ENCODE results near the gene DNPH1. TPM values are rescaled to one million over a fixed set of nuclear protein-coding genes. Genes with fewer than 3 reads are reported as not detected.

The DNPH1 gene
- total and polyA plus RNA-seq, 9 of the 15 experiments (the other 6 are each of a cell fraction or from before 2014, with no cell fraction given) = 7.3 to 300 (median 68.7) TPM

DNA sequence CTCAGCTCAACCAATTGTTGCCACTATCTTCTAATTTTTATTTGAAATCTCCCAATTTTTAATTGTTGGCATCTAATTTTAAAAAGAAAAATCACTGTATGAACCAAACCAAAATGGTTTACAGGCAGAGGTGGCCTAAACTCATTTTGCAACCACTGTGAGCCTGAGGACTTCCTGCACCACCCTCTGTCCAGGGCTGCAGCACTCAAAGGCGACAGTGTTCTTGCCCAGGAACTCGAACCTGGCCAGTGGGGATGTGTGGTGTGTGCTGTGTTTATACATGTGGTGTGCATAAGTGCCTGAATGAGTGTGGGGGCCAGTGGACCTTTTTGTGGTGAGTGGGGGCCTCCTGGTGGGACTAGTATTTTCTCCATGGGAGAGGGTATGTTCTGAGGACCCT lies 44.4 kb upstream of the DNPH1 start:
- H3K9ac ChIP-seq (ENCODE audit: insufficient read depth in 1 of 2, low read depth in 2 of 2, low read length in 2 of 2) = no peak overlapping the region
- H3K9me3 ChIP-seq (replicated peaks; ENCODE audit: control insufficient read depth, insufficient read depth, low read depth, low read length) = no peaks in the 10 kb centered on the region
- peaks cover 10 to 40% of the 10 kb centered on the region in 2 experiments for H3K4me1 ChIP-seq (replicated peaks in 1 of 2; ENCODE audit: control insufficient read depth in 2 of 2, insufficient read depth in 2 of 2, low read length in 2 of 2)
- H3K4me2 ChIP-seq (ENCODE audit: insufficient read depth, low read length) = no peak overlapping the region
- in situ Hi-C loops (cut with MboI) (loop anchor here (5.0 kb wide), 1 partner anchor 59 kb away; no protein-coding TSS in a partner anchor), intact Hi-C loops (cut with micrococcal nuclease) (no loop called here)
- no peaks in the 10 kb centered on the region for H3K79me2 ChIP-seq (ENCODE audit: control insufficient read depth, insufficient read depth, low read length)
- peaks cover 25 to 60% of the 10 kb centered on the region in 2 experiments for H3K27me3 ChIP-seq (ENCODE audit: control insufficient read depth in 2 of 2, insufficient read depth in 2 of 2, low read length in 2 of 2)
- DNase-seq (ENCODE audit: extremely low read depth in 1 of 4, low spot score in 3 of 4) (no peak), FAIRE-seq (no peak), ATAC-seq (no peak)
- TF ChIP-seq ZNF699 (CRISPR knock-in tag; IDR thresholded peaks at IDR 0.05; ENCODE audit: insufficient replicate concordance) (no peak), ZNF197 (CRISPR knock-in tag; IDR thresholded peaks at IDR 0.05; ENCODE audit: low read depth) (no peak), PRMT5 (CRISPR knock-in tag; IDR thresholded peaks at IDR 0.05) (no peak), MTA2 (IDR thresholded peaks at IDR 0.05; ENCODE audit: low read depth) (no peak), KDM1A (IDR thresholded peaks at IDR 0.05) (no peak), TRIM28 (IDR thresholded peaks at IDR 0.05) (no peak), E2F6 (IDR thresholded peaks at IDR 0.05; ENCODE audit: borderline replicate concordance in 1 of 2, extremely low read depth in 1 of 2, insufficient read depth in 1 of 2, insufficient read length in 1 of 2, low read depth in 1 of 2, low read length in 1 of 2, poor library complexity in 1 of 2, severe bottlenecking in 1 of 2) (no peak), EWSR1 (IDR thresholded peaks at IDR 0.05; ENCODE audit: borderline replicate concordance, low read depth, partially characterized antibody) (no peak), SAFB2 (IDR thresholded peaks at IDR 0.05; ENCODE audit: borderline replicate concordance, low read depth, low read length, severe bottlenecking) (no peak), MLX (CRISPR knock-in tag; conservative IDR thresholded peaks at IDR 0.05) (no peak)
- TF ChIP-seq, protein P1, sequence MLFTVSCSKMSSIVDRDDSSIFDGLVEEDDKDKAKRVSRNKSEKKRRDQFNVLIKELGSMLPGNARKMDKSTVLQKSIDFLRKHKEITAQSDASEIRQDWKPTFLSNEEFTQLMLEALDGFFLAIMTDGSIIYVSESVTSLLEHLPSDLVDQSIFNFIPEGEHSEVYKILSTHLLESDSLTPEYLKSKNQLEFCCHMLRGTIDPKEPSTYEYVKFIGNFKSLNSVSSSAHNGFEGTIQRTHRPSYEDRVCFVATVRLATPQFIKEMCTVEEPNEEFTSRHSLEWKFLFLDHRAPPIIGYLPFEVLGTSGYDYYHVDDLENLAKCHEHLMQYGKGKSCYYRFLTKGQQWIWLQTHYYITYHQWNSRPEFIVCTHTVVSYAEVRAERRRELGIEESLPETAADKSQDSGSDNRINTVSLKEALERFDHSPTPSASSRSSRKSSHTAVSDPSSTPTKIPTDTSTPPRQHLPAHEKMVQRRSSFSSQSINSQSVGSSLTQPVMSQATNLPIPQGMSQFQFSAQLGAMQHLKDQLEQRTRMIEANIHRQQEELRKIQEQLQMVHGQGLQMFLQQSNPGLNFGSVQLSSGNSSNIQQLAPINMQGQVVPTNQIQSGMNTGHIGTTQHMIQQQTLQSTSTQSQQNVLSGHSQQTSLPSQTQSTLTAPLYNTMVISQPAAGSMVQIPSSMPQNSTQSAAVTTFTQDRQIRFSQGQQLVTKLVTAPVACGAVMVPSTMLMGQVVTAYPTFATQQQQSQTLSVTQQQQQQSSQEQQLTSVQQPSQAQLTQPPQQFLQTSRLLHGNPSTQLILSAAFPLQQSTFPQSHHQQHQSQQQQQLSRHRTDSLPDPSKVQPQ (CRISPR knock-in tag; IDR thresholded peaks at IDR 0.05; ENCODE audit: borderline replicate concordance) = no peak
- H3K36me3 ChIP-seq (ENCODE audit: control insufficient read depth, insufficient read depth, low read length) = no peaks in the 10 kb centered on the region
- CTCF ChIA-PET (ENCODE audit: low intra/inter-chr PET ratio) = interaction anchor here (0.7 kb wide), 1 partner anchor 15 kb away, joined by 3 read pairs; no protein-coding TSS in a partner anchor
- WGBS (ENCODE audit: insufficient coverage, low coverage, missing lambda C conversion rate) = 0% methylated on average over 2 of the region's 2 CpGs
- H3K4me3 ChIP-seq = no peak overlapping the region
- no peak overlapping the region for H2AFZ ChIP-seq (ENCODE audit: low read depth, low read length)
- 0 out of 2 replicates have a peak, but pooled peaks cover 6% of the 10 kb centered on the region for H4K20me1 ChIP-seq (replicated peaks; ENCODE audit: control insufficient read depth, insufficient read depth, low read length)
- no TSS peak for BruUV-seq (replicated peaks)
- H3K9me1 ChIP-seq (ENCODE audit: control insufficient read depth, insufficient read depth, low read length) = no peaks in the 10 kb centered on the region
- POLR2A ChIA-PET = interaction anchor here (0.5 to 1.2 kb wide), 4 partner anchors 13 to 344 kb away, joined by 3 read pairs; no protein-coding TSS in a partner anchor
- no peak overlapping the region for H3K27ac ChIP-seq (ENCODE audit: extremely low read depth, low read depth, low read length)
